Fibroblast of the aortic adventitia (primary cell): ENCODE results near the gene JMY. TPM values are rescaled to one million over a fixed set of nuclear protein-coding genes. Genes with fewer than 3 reads are reported as not detected.

Experiments used
- DNase-seq: peaks from one replicate; pipeline ENCODE4 v3.0.0-alpha.2; 2010; ENCODE audit warnings: low read depth
- H3K4me3 ChIP-seq: 2 replicates; pipeline ENCODE4 v1.5.1; 2011; ENCODE audit warnings: low read depth, mild to moderate bottlenecking, control low read depth, low read length, moderate library complexity
- total RNA-seq: library from RNA; depleted of rRNA; stranded (reverse); fragments of >200 nt; gene quantifications from 2 replicates; pipeline ENCODE4 v1.2.3, GENCODE V29; 2012; ENCODE audit warnings: low replicate concordance
- TF ChIP-seq, protein P1 (sequence below): IDR thresholded peaks from 2 replicates; pipeline ENCODE4 v1.5.1; 2011; ENCODE audit warnings: mild to moderate bottlenecking, low read length, control low read depth, inconsistent platforms; ENCODE audit not compliant: insufficient read depth

JMY gene
- total RNA-seq, 1 donor, result 16.4 TPM

DNA sequence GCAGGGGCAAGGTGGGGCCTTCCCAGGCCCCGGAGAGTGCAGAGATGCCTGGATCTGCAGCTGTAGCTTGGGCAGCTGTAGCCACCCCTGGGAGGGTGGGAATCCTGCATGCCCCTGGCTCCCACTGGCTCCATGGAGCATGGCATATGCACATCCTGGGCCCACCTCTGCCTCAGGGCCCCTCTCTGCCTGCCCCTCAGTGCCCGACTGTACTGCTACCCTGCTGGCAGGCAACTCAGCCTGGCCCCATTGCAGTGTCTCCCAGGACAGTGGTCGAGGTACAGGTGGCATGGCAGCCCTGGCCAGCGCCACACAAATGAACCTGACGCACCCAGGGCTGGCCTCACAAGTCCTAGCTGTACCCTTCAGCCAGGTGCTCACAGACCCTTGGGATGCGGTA lies 23.9 kb downstream of the JMY start:
- TF ChIP-seq, protein P1, sequence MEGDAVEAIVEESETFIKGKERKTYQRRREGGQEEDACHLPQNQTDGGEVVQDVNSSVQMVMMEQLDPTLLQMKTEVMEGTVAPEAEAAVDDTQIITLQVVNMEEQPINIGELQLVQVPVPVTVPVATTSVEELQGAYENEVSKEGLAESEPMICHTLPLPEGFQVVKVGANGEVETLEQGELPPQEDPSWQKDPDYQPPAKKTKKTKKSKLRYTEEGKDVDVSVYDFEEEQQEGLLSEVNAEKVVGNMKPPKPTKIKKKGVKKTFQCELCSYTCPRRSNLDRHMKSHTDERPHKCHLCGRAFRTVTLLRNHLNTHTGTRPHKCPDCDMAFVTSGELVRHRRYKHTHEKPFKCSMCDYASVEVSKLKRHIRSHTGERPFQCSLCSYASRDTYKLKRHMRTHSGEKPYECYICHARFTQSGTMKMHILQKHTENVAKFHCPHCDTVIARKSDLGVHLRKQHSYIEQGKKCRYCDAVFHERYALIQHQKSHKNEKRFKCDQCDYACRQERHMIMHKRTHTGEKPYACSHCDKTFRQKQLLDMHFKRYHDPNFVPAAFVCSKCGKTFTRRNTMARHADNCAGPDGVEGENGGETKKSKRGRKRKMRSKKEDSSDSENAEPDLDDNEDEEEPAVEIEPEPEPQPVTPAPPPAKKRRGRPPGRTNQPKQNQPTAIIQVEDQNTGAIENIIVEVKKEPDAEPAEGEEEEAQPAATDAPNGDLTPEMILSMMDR, result no peak
- DNase-seq, result no peak
- no peak overlapping the region for H3K4me3 ChIP-seq

DNA sequence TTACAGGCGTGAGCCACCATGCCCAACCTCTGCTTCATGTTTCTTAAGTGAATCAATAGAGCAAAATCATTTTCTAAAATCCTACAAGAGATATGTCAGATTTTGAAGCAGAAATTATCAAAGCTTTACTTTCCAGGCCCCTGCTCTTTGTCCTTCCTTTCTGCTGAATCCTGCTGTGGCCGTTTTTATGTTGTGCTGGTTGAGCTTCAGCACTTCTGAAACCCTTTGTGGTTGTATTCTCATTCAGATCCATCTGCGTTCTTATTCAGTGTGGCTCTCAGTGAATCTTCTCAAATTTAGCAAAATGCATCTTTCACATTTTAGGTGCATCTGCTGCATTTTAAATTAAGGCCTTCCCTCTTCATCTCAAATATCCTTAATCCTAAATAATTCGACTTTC lies 26.0 kb downstream of the JMY start:
- no peak overlapping the region for H3K4me3 ChIP-seq
- DNase-seq, result no peak
- TF ChIP-seq, protein P1, result no peak

DNA sequence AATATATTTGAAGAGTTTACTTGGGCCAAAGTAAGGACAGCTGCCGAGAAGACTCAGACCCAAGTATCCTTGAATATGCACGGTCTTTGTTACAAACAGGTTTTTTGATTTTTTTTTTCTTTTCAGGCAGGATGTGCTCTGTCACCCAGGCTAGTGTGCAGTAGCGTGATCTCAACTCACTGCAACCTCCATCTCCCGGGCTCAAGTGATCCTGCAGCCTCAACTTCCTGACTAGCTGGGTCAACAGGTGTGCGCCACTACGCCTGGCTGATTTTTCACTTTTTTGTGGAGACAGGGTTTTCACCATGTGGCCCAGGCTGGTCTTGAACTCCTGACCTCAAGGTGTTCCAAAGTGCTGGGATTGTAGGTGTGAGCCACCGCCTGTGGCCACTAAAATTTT lies 27.4 kb downstream of the JMY start:
- TF ChIP-seq, protein P1, result no peak

DNA sequence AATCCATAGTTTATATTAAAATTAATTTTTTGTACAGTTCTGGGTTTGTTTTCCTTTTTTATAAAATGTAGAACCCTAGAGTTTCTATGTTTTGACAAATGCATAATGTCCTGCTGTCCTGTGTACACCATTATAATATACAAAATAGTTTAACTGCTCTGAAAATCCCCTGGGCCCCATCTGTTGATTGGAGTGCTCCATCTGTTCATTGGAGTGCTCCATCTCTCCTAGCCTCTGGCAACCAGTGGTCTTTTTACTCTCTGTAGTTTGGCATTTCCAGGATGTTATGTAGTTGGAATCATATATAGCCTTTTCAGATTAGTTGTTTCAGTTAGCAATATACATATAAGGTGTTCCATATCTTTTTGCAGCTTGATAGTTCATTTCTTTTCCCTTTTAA lies 31.2 kb downstream of the JMY start:
- H3K4me3 ChIP-seq, result no peak overlapping the region
- TF ChIP-seq, protein P1, result no peak
- DNase-seq, result no peak

More for the DNA sequence above, 27.4 kb downstream of the JMY start:
- no peak overlapping the region for H3K4me3 ChIP-seq
- DNase-seq, result no peak

DNA sequence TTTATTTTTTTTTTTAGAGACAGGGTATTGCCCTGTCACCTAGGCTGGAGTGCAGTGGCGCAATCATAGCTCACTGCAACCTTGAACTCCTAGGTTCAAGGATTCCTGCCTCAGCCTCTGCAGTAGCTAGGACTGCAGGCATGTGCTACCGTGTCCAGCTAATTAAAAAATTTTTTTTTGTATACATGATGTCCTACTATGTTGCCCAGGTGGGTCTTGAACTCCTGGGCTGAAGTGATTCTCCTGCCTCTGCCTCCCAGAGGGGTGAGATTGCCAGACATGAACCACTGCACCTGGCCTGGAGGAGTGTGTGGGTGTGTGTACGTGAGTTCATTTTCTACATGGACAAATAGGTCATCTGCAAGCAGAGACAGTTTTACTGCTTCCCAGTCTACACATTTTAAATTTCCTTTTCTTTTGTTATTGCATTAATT lies 33.8 kb downstream of the JMY start:
- H3K4me3 ChIP-seq, result no peak overlapping the region
- TF ChIP-seq, protein P1, result no peak
- no peak for DNase-seq

DNA sequence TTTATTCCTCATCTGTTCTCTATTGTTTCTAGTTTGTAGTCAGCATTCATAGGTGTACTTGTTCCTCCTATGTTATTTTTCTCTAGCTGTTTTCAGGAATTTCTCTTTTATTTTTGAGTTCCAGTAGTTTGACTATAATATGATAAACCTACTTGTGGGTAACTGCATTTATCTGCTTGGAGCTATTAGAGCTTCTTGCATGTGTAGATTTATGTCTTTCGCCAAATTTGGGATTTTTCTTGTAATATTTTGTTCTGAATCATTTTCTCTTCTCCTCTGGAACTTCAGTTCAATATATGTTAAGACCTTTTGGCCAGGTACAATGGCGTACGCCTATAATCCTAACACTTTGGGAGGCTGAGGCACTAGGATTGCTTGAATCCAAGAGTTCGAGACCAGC lies 37.4 kb downstream of the JMY start:
- TF ChIP-seq, protein P1, result no peak
- no peak for DNase-seq
- H3K4me3 ChIP-seq, result no peak overlapping the region

DNA sequence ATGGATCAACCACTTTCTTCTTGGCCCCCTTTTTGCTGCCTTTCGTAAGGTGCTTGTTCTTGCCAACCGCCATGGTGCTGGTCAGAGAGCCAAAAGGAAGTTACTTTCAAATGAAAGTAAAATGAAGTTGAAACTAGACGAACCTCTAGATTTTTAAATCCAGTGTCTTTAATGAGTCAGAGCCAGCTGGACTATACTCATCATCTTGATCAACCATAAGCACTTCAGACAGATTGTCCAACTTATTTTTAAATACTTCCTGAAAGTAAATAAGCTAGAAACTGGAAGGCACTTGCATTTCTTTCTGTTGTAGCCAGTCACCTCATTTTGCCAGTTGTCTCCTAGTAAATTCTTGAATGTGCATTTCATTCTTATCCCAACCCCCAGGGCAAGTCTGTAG lies 48.9 kb downstream of the JMY start:
- DNase-seq, result no peak
- no peak overlapping the region for H3K4me3 ChIP-seq
- TF ChIP-seq, protein P1, result no peak
